ENCODE measurements around the gene SFTPB. TPM values are rescaled to one million over a fixed set of nuclear protein-coding genes. Genes with fewer than 3 reads are reported as not detected.

The SFTPB gene
- total and polyA plus RNA-seq, 11 donors = 0.23 to 0.83 TPM; not detected in 9

DNA sequence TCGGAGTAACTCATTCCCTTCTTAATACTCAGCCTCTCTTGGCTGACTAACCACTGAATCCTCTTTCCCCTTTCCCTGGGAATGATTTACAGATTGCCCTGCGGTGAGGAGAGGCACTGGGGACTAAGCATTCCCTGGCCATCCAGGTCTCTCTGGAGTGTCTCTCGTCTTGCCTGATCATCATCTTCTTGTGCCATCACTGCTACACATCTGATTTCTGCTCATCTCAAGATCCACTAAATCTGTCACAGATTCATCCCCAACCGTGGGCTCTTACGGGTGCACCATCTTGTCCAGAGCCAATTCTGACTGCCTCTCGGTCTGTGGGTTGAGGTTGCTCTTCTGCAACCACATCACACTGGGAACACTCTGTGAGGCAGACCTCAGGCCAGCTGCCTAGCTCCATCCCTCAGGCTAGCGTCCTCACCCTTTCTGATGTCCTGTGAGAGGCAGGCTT is 12.0 kb downstream of the SFTPB start:
- intact Hi-C loops (cut with DNase I) = loop anchor here in 1 of 10 donors (10.0 kb wide), 1 partner anchor 429 kb away; no protein-coding TSS in a partner anchor
- no peaks in the 10 kb centered on the region for H3K27me3 ChIP-seq
- peaks cover 0 to 7% (median 0%) of the 10 kb centered on the region in 12 donors for H3K4me1 ChIP-seq
- H3K27ac ChIP-seq = peak overlapping the region in 1 of 12 donors; percentile 17
- peaks cover 0 to 53% (median 30%) of the 10 kb centered on the region in 9 donors for H3K36me3 ChIP-seq
- no peaks in the 10 kb centered on the region for H3K9me3 ChIP-seq
- ATAC-seq (peak in 1 of 4 donors; percentile 8), DNase-seq (peak in 1 of 5 donors; percentile 7)
- no peak overlapping the region for H3K4me3 ChIP-seq
- TF ChIP-seq, protein P1, sequence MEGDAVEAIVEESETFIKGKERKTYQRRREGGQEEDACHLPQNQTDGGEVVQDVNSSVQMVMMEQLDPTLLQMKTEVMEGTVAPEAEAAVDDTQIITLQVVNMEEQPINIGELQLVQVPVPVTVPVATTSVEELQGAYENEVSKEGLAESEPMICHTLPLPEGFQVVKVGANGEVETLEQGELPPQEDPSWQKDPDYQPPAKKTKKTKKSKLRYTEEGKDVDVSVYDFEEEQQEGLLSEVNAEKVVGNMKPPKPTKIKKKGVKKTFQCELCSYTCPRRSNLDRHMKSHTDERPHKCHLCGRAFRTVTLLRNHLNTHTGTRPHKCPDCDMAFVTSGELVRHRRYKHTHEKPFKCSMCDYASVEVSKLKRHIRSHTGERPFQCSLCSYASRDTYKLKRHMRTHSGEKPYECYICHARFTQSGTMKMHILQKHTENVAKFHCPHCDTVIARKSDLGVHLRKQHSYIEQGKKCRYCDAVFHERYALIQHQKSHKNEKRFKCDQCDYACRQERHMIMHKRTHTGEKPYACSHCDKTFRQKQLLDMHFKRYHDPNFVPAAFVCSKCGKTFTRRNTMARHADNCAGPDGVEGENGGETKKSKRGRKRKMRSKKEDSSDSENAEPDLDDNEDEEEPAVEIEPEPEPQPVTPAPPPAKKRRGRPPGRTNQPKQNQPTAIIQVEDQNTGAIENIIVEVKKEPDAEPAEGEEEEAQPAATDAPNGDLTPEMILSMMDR (IDR thresholded peaks at IDR 0.05) = no peak
- no peak for TF ChIP-seq POLR2A (IDR thresholded peaks at IDR 0.05)
- 84 to 94% (median 86%) methylated on average over 7 of the region's 7 CpGs for WGBS, 4 donors

DNA sequence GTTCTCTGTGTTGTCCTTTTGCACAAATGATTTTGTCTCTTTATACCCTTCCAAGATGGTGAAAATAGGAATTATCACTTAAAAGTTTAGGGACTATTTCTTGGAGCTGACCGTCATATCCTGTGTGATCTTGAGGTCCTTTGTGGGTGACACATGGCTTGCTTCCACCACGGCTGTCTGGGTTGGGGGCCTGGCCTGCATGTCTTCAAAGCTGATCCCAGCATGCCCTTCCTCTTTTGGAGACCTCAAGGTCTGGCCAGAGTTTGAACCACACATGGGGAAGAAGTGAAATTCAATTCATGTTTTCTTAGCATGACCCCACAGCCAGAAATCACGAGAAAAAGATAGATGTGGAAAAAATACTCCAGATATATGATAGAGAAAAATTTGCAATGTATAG is 14.0 kb downstream of the SFTPB start:
- Histone ChIP-seq H3K4me1 (peaks cover 0 to 9% (median 4%) of the 10 kb centered on the region in 12 donors), H3K27me3 (no peaks in the 10 kb centered on the region), H3K9me3 (no peaks in the 10 kb centered on the region), H3K36me3 (peaks cover 0 to 70% (median 50%) of the 10 kb centered on the region in 9 donors), H3K4me3 (no peak overlapping the region), H3K27ac (no peak overlapping the region)
- intact Hi-C loops (cut with DNase I) = loop anchor here in 1 of 10 donors (10.0 kb wide), 1 partner anchor 431 kb away; no protein-coding TSS in a partner anchor
- no peak for TF ChIP-seq POLR2A (IDR thresholded peaks at IDR 0.05)
- TF ChIP-seq, protein P1 (IDR thresholded peaks at IDR 0.05) = no peak
- WGBS, 4 donors = 77 to 90% (median 84%) methylated on average over 3 of the region's 3 CpGs
- DNase-seq (peak in 1 of 5 donors; percentile 10), ATAC-seq (no peak)

DNA sequence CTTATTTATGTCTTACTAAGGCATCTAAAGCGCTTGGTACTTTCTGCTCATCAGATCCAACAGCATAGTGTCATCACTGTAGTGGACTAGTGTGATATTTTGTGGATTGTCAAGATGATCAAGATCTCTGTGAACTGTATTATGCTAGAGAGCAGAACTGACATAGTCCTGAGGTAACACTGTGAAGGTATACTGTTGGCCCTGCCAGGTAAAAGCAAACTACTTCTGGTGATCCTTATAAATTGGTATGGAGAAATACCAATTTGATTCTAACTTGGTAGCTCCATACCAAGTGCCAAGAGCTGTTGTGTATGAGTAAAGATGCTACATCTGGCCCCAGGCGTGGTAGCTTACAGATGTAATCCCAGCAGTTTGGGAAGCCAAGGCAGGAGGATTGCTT is 15.9 kb downstream of the SFTPB start:
- ATAC-seq (no peak), DNase-seq (no peak)
- H3K4me1 ChIP-seq = peaks cover 0 to 16% (median 11%) of the 10 kb centered on the region in 12 donors
- peaks cover 0 to 84% (median 69%) of the 10 kb centered on the region in 9 donors for H3K36me3 ChIP-seq
- no peaks in the 10 kb centered on the region for H3K27me3 ChIP-seq
- 97 to 100% (median 97%) methylated on average over 2 of the region's 2 CpGs for WGBS, 4 donors
- no peak overlapping the region for H3K4me3 ChIP-seq
- H3K9me3 ChIP-seq = no peaks in the 10 kb centered on the region
- intact Hi-C loops (cut with DNase I) = loop anchor here in 1 of 10 donors (10.0 kb wide), 1 partner anchor 433 kb away; no protein-coding TSS in a partner anchor
- TF ChIP-seq, protein P1 (IDR thresholded peaks at IDR 0.05) = no peak
- TF ChIP-seq POLR2A (IDR thresholded peaks at IDR 0.05) = no peak
- no peak overlapping the region for H3K27ac ChIP-seq

DNA sequence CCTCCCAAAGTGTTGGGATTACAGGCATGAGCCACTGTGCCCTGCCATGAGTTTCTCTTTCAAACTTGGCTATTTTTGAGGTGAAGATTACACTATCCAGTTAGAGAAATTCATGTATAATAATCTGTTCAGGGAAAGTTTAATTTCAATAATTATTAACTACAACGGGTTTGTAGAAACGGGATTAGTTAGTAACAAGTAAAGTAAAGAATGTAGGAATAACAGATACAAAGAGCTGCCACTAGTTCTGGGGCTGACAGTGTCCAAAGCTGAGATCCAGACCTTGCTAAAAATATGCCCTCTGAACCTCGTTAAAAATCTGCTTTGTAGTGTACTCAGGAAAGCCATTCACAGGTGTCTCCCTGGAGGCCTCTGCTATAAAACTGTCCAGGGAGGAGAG is 16.9 kb downstream of the SFTPB start:
- TF ChIP-seq POLR2A (IDR thresholded peaks at IDR 0.05) = no peak
- TF ChIP-seq, protein P1 (IDR thresholded peaks at IDR 0.05) = no peak
- intact Hi-C loops (cut with DNase I) = loop anchor here in 1 of 10 donors (10.0 kb wide), 1 partner anchor 434 kb away; no protein-coding TSS in a partner anchor
- Histone ChIP-seq H3K27ac (no peak overlapping the region), H3K27me3 (no peaks in the 10 kb centered on the region), H3K9me3 (no peaks in the 10 kb centered on the region), H3K4me3 (no peak overlapping the region), H3K36me3 (peaks cover 0 to 86% (median 74%) of the 10 kb centered on the region in 9 donors), H3K4me1 (peaks cover 0 to 16% (median 11%) of the 10 kb centered on the region in 12 donors)
- WGBS, 4 donors = 79 to 84% (median 81%) methylated on average over 3 of the region's 3 CpGs
- ATAC-seq (no peak), DNase-seq (no peak)

All from heart left ventricle (tissue), 16 donors.